GM21786 (cell line): ENCODE measurements around the gene ASIC2.

Source experiments
- ATAC-seq: cut with Tn5 transposase; IDR thresholded peaks from one replicate; pipeline ENCODE4 v1.9.1; 2021; ENCODE audit not compliant: unreplicated experiment

The ASIC2 gene

DNA sequence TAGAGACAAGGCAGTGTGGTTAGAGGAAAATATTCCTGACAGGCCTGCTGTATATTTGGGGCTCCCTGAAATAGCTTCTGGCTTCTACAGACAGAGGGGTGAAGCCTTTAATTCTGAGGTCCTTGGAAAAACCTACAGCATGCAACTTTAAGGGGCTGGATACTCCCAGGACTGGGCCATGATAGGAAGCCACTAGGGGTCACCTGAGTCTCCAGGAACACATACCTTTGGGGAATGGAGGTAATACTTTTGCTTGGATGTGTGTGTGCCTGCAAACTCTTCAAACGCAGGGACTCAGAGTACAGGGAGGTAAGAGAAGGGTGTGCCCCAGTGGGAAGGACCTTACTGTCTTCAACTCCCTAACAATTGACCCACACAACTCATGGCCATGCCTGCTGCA, 4.1 kb downstream of the ASIC2 start:
- ATAC-seq, result no peak

DNA sequence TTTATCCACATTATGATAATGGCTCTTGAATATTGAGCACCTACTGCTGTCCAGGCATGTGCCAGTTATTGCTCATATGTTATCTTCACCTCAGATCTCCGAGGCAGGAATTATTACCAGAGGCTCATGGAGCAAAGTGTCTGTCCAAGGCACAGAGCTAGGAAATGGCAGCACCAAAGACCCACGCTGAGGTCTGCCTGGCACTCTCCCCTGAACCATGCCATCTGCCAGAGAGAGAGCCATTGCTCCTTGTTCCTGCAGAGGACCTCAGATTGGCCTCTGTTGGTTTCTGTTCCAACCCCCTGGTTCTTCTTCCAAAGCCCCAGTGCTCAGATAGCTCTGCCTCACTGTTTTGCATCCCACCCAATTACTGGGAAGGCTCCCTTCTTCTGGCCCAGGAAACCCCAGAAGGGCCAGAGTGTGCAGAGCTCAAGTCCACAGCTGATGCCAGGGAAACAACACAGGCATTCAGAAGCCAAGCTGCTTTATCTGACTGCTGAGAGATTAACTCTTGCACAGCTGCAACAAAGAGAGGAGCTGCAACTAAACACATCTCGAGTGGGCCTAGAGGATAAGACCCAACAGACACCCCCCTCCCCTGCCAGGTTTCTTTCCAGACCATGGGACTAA, 5.9 kb downstream of the ASIC2 start:
- no peak for ATAC-seq

DNA sequence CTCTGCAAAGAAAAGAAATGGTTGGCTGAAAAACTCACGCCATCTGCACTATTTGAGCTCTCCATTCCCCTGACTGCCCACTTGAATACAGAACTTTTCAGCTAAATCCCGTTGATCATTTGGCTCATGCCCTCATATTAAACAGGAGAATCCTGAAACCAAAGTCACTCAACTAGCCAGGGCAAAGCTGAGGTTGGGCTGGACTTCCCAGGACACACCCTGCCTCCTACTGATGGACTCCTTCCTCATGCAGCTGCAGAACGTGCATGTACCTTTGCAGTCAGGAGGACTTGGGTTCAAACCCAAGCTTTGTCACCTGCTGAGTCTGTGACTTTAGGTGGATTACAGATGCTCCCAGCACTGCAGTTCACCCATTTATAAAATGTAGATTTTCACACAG, 7.7 kb downstream of the ASIC2 start:
- ATAC-seq, result no peak

DNA sequence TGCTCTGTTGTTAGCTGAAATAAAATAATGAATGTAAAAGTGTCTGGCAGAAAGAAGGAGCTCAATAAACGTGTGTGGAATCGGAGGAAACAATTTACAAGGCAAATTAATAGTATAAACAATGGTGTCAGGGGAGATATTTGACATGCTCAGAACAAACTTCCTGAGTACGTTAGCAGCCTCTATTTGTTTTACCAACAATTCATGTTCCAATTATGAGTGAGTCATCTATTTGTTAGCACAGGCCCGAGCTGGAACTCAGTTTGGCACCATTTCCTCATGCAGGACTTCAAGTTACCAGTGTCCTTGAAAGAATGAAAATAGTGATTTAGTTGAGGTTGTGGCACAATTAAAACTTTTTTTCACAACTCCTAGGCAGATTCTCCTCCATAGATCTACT, 9.1 kb downstream of the ASIC2 start:
- ATAC-seq, result no peak

DNA sequence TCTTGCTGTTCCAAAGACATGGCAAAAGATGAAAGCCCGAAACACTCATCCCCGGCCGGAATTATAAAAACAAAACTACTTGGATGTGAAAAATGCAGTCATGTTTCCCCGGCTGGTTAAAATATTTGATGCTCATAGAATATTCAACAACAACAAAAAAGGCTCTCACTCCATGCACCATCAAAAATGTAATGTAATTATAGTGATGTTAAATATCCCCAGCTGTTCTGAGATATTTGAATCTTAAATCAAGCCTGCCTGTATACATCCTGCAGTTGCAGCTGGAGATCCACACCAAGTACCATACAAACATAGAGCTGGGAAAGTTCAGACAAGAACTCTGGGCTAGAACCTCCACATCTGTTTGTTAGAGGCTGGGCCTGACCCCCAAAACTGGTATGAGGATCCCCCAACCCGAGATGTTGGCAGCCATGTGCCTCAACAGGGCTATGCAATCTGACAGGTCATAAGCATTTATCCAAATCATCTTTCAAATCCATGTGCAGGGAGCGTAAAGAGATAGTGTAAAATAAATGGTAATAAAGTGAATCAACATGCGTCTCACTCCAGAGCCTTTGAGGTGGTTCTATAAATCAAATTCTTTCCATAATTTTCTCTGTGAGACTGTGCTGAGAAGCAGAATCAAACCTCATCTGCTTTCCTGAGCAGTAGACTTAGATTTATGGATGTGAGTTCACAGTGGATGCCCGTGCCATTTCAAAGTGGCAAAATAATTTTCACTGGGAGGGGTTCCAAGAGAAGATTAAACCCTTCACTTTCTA, 12.7 kb downstream of the ASIC2 start:
- no peak for ATAC-seq

DNA sequence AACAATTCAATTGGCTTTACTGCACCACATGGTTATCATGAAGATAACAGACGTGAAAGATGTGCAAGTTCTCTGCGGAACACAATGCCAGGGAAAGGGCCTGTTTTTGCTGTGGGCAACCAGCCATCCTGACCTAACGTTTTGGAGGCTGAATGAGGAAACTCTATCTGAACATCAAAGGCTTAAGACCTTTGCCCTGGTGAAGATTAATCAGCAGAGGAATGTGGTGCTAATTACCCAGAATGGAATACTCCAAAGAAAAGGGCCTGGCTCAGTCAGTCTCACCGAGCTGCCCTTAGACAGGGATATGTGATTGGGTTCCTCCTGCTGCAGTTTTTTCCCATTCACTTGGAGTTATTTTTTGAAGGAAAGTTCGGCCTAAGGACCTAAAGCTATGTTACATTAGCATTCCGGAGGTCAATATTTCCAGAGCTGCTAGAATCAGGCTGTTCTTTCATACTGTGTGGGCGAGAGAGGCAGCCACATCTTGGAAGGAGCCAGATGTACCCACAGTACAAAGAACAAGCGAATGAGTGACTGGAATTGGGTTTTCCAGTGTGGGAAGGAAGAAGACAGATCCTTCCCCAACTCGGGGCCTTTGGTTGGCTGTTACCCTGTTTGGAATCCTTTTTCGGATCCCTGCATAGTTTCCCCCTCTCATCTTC, 15.5 kb downstream of the ASIC2 start:
- ATAC-seq, result no peak

DNA sequence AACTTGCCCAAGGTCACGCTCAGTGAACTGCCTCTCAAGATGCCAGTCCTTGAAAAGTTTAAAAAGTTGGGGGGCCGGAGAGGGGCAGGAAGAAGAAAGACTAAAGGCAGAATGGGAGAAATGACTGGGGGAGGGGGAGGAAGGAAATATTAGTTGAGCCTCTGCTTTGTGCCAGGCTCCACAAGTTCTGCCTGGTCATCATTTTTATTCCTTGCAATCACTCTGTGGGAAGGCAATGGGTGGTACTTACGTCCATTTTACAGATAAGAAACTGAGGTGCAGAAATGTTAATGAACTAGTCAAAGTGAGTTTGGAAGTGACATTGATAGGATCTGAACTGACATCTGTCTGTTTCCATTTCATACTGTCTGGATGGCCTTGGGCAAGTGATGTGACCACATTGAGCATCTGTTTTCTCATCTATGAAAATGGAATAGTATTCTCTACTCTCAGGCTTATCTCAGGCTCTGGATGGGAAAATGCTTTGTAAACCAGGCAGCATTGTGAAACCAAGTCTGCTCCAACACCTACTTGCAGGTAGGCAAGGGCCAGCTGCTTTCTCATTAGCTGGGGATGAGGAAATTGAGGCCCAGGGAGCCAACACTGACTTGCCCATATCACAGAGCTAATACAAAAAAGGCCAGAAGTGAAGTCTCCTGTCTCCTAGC, 19.2 kb downstream of the ASIC2 start:
- no peak for ATAC-seq

DNA sequence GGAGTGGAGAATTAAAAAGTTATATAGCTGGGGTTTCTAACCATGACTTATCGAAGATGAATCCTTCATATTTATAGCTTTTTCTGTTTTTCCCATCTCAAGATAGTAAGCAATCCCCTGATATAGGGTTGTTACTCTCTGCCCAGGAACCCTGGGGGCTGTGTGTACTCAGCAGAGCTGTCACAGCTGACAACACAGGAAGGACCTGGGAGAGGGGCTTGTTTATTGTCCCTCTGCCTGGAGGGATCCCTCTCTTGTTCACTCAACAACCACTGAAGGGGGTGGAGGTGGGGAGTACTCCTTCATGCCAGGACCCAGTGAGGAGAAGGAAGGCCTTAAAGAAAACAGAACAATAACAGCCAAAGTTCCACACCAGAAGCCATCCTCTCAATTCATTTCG, 19.8 kb downstream of the ASIC2 start:
- no peak for ATAC-seq

DNA sequence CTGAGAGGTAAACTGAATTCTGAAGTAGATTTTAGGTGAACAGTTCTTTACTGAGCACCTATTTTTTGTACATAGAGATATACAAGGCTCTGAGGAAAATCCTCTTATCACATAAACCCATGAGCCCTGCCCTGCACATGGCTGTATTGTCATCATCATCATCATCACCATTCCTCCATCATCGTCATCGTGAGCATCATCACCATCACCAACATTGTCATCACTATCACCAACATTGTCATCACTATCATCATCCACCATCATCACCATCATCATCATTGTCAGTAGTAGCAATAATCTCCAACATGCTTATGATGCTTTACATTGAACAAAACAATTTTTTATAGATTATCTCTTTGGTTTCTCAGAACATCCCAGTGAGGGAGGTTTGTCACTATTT, 20.7 kb downstream of the ASIC2 start:
- ATAC-seq, result no peak

DNA sequence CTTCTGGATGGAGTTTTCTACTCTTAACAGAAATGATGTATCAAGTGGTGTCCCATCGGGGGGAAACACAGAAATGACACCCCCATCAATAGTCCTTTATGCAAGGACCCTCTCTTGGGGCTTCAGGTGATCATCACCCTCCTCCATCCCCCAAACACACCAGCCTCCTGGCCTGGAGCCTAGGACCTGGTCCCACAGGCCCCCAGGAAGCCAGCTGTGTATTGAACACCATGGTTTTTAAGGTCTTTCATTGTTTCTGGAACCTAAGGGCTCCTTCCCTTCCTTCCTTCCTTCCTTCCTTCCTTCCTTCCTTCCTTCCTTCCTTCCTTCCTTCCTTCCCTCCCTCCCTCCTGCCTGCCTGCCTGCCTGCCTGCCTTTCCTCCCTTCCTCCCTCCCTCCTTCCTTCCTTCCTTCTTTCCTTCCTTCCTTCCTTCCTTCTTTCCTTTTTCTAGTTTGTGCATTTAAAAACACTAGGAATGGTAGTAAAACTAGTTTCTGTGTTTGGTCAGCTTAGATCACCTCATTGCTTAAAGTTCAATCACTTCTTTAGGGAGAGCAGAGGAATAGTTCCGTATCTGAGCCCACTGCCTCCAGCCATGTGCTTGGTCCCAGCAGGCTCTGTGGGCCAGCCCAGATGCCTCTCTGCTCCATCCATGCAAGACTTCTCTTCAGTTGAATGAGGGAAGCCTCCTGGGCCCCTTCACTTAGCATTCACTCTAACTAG, 23.6 kb downstream of the ASIC2 start:
- ATAC-seq, result no peak

DNA sequence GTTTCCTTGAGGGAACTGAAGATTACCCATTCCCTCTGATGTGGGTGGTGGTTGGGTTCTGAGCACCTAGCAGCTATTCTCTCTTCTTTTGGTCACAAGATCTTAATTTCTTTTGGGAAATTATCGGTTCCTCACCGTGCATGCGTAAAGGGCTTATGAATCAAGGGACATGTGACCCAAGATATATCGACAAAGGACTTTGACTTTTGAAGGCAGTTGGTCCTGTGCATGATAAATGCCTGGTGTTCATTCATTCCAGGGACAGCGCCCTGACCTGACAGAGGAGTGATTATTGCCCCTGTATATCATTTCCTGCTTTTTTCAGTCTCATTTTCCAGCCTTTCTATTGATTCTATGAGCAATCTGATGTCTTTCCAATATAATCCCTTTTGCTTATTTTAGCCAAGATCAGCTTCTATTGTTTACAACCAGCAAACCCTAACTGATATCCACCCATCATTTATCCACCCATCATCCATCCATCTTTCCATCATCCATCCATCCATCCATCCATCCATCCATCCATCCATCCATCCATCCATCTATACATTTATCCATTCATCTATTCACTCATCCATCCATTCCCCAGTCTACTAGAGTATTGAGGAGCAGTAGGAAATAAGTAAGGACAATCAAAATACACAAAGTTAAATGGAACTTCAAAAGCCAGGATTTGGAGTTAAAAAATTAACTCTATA, 25.1 kb downstream of the ASIC2 start:
- ATAC-seq, result no peak

DNA sequence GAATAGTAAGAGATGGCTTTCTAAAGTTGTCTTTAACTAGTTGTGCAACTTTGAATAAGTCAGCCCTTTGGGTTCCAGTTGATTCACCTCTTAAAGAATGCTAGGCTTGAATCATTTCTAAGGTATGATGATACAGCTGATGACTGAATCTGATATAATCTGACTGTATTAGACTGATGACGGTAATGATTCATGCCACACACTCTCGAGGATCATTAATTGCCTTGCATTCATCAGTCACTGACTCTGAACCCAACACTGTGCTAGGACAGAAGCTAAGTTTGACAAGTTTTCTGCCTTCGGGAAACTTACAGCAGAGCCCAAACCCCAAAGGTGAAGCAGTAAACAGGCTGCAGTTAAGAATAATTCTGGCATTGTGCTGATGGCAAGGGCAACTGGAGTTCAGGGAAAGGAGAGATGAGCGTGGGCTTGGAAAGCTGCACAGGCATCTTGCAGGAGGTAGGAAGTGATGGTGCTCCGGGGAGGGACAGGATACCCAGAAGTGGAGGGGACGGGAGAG, 25.8 kb downstream of the ASIC2 start:
- no peak for ATAC-seq

DNA sequence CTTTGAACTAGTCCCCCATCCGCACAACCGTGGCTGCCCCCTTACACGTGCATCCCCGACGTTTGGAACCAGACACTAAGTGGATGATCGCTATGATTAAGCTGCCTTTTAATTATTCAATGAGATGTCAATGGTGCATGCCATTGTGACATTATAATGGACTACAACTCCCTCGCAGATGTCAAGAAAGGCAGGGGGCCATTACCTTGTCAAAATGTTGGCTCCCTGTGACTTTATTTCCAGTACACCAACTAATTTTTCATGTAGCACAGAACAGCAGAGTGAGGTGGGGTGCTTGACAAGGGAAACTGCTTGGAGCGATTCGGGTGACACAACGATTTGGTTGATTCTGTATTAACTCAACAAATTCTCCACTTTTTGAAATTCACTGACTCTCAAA, 26.5 kb downstream of the ASIC2 start:
- no peak for ATAC-seq

DNA sequence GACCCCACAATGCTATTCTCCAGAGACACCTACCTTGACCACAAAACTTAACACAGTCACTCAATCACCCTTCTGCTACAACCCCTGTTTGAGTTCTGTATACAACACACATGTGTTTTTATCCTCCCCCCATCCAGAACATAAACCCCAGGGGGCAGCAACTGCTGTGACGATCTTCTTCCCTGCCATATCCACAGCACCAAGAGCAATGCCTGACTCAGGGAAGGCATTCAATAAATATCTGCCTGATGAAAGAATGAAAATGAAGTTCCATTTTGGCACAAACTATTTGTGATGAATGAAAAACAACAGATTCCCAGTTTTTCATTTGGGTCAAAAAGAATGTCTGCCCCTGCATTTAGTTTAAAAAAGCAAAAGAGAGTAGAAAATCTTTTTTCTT, 27.0 kb downstream of the ASIC2 start:
- no peak for ATAC-seq

DNA sequence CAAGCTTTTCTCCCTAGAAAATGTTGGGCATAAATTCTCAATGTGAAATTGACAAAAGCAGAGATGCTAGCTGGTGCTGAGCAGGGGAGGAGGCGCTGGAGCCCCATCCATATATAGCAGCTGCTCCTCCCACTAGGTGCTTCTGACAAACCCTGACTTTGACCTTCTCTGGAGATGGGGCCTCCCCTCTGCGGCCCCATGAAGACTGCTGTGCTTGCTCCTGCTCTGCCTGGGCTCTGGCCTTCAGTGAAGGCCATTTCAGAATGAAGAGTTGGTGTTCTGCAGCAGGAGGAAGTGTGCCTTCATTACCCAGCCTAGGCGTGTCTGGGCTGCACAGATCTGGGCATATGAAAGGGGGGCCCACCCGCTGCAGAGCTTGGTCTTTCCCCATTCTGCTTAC, 29.7 kb downstream of the ASIC2 start:
- ATAC-seq, result no peak

DNA sequence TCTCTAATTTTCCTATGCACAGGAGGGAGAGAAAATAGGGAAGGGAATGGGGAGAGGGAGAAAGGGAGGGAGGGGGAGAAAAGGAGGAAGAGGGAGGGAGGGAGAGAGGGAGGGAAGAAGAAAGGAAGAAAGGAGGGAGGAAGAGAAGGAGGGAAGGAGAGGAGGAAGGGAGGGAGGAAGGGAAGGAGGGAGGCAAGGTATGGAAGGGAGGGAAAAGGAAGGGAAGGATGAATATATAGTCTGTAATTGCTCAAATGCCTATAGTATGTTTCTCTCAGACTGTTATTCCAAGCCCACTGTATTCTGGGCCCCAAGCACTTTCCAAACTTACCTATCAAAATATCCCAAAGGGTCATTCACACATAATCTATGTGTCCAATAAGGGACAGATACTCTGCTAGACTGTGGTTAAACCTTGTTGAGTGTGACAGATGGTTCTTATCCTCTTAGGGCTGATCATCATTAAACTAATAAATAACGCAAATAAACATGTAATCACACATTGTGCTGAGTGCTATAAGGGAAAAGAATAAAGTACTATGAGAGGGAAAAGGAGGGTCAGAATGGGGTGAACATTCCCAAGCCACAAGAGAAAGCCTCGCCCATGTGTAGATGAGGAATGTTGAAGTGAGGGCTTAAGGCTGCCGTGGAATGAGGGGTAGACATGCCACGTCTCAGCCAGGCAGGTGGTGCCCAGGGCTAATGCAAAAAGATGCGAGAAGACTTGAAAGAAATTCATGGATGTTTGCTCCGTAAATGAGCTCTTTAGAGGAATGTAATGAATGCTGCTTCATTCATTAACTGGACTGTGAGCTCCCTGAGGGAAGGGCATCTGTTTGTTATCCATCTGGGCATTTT, 30.6 kb downstream of the ASIC2 start:
- ATAC-seq, result no peak

DNA sequence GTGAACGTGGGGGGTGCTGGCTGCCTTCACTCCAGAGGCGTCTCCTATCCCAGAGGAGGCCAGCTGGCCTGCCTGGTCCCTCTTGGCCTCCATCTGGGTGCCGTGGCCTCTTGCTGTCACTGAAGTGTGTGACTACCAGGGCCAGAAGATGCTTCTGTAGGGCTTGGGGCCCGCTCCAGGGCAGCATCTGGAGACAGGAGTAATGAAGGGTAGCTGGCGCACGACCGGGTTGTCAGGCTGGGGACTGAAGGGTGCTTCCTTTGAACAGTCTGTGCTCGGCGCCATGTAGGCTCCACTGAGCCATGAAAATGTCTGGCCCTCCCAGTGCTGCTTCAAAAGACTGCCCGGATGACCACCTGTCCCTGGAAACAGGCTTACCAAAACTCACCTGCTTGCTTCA, 31.3 kb downstream of the ASIC2 start:
- ATAC-seq, result no peak

DNA sequence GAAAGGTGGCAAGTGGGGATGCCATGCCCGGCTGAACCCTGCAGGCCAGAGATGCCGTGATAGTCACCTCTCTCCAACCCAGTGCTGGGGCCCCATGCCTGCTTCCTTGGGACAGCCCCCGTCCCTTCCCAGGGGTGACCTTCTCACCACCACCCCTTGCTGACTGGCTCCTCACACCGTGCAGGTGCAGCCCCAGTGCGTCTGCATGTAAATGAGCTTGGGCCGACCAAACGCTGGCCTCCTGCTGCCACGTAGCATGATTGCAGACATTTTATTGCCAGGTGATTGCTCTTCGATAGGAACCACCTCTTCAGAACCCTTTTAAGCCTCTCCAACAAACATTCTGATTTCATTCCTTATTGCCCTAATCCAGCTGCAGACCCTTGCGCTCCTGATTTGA, 32.5 kb downstream of the ASIC2 start:
- ATAC-seq, result no peak

DNA sequence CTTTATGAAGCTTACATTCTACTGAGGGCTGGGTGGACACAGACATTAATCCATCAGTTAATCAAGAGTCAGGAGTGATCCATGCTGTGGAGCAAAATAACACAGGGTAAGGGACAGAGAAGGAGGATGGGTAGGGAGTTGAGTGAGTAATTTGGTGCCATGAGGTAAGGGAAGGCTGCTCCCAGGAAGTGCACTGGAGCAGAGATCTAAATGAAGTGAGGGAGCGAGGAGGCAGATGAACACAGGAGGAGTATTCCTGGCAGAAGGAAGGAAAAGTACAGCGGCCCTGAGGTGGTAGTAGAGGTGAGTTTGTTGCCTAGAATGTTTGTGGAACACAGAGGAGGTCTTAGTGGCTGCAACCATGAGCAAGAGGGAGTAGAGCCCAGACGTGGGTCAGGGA, 34.8 kb downstream of the ASIC2 start:
- no peak for ATAC-seq
